Activated effector memory CD4-positive, alpha-beta T cell treated with Interleukin-2 at 50 U/mL for 16 hours (primary cell): Measurements from ENCODE around the gene PEX1.
"Not testable (repeated sequence)": the region's sequence is repeated elsewhere in the genome, so short reads cannot be mapped to it uniquely, and the experiment has no call there.

Experiments used
- DNase-seq: peaks from one replicate; pipeline ENCODE4 v3.0.0-alpha.2; 2020

Gene PEX1

DNA sequence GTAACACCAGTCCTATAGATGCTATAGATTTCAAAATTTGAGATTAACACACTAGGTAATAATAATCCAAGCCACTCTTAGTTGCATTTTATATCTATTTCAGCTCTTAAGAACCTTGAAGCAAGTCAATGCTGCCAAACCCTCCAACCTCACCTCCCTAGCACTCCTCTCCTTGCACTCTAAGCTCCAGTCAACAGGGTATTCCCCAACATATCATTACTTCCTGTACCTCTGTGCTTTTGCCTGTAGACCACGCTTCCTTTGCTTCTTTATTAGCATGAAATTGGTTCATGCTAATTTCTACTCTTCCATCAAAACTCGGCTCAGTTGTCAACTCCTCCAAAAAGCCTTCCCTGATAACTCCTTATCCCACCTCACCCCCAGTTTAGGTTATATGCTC lies 24.6 kb downstream of the PEX1 start:
- DNase-seq, result no peak

GRCh38 chr7:92498557-92498956 lies 29.8 kb downstream of the PEX1 start:
- no peak for DNase-seq

- no peak for DNase-seq
Measured at GRCh38 chr7:92496876-92497275, 31.4 kb downstream of the PEX1 start.

- DNase-seq, result no peak
Measured at GRCh38 chr7:92489634-92490033, 38.7 kb downstream of the PEX1 start.

DNA sequence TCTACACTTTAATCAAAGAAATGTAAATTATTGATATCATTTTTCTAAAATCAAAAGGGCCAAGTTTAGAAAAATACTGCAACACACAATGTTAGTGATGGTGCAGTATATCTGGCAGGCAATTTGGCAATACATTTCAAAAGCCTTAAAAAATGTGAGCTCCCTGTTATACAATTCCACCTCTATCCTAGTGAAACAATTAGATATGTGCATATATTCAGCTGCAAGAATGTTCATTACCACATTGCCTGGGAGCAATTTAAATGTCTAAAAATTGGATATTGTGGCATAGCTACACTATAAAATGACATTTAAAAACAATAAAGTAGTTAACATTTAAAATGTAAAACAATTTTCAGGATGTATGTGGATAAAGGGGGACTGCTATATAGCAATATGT lies 40.5 kb downstream of the PEX1 start:
- DNase-seq, result no peak

DNA sequence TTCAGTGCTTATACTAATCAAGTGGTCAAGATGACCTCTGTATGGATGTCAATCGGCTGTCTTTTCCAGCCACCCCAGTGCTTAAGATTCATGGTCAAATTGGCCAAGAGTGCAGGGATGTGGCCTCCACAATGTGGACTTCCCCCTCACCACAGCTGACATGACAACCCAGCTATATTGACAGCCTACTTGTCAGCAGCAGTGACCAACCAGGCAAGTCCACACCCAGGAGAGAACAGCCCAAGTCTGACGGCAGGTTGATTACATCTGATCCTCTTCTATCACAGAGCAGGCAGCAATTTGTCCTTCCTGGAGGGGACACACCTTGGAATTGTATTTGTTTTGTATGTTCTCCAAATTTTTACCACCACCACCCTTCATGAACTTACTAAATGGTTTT lies 42.3 kb downstream of the PEX1 start:
- no peak for DNase-seq

DNA sequence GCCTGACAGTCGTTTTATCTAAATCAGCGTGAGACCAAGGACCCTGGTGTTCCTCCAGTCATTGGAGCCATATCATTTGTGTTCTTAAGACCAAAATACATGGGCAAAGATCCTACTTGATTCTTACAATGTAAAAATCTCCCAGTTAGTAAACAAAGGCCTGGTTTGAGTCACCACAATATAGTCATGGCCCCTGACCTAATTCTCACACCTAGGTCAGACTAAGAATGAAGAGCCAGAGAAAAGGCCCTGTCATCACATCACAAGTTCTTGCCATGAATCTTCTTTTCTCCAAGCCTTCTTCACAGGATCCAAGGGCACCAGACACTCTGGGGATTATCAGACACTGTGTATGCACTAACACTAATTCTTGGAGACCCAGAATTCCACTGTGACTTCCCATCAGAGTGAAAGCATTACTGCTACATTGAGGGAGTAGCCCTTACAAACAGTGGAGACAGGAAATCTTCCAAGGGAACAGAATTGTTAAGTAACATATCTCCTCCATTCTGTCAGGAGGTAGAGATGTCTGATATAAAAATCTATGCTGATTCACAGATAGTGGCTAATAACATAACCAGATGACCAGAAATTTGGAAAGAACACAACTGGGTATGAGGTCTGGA lies 42.9 kb downstream of the PEX1 start:
- DNase-seq, result no peak

DNA sequence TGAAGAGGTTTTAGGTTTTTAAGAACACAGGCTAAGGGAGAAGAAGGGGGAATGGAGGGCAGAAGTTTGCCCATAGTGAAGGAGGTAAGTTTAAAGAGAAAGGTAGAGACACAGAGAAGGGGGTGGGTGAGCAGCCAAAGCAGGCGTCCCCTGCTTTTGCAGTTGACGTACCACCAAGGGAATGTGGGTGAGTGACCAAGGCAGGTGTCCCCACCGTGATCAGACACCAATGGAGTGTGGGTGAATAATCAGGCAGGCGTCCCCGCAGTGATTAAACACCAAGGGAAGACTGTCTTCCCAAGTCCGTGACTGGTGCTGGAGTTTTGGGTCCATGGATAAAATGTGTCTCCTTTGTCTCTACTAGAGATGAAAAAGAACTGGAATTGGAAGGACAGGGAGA lies 44.1 kb downstream of the PEX1 start:
- DNase-seq, result not testable (repeated sequence)

- DNase-seq, result not testable (repeated sequence)
Measured at GRCh38 chr7:92483624-92484023, 44.7 kb downstream of the PEX1 start.

GRCh38 chr7:92479146-92479545 lies 49.2 kb downstream of the PEX1 start:
- DNase-seq, result not testable (repeated sequence)

DNA sequence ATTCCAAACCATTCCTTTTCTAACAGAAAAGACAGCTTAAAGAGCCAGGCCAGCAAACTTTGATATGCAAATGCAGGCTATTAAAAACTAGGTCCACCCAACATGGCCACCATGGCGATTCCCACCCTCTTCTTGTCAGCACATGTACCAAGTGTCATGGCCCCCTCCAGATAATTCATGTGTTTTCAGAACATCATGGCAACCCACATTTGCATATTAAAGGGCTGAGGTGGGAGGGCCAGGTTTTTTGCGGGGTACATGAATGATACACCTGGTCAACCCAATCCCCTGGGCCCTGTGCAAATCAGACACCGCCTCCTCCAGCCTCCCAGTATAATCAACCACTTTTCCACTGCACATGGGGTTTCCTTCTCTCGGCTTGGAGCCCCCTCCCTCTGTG lies 49.6 kb downstream of the PEX1 start:
- DNase-seq, result no peak

- DNase-seq, result no peak
Measured at GRCh38 chr7:92478095-92478494, 50.2 kb downstream of the PEX1 start.

GRCh38 chr7:92477681-92478080 lies 50.6 kb downstream of the PEX1 start, which contains the start of gene ERVW-1:
Gene ERVW-1 (minus strand): TSS chr7:92477946. CDS start chr7:92470381, 7,565 bp downstream.
- not testable (repeated sequence) for DNase-seq

DNA sequence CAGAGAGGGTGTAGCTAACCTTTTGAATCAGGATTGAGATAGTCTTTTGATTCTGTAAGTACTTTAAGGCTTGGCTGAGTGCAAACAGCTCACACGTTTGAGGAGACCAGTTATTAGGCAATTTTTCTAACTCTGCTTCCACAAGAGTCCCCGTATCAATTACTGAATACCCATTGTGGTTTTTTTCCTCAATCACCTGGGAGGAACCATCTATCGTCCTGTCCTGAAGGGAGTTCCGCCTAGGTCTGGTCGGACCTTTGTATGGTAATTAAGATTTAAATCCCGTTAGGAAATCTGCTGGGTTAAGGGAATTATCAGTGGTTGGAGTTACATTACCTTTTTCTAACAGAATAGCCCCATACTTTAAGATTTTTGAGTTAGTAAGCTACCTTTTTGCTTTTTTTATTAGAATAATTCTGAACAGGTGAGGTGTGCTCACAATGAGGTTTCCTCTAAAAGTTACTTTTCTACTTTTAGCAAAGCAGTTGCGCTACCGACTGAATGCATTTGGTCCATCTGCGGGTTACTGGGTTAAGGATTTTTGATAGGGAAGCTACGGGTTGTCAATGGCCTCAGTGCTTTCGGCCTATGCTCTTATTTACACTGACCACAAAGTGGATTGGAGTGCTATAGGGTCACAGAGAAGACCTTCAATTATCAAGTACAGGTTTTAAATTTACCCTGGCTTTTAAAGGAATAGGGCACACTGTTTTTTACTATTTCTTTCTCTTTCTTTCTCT lies 52.3 kb downstream of the PEX1 start:
- not testable (repeated sequence) for DNase-seq

GRCh38 chr7:92475261-92475770 lies 53.0 kb downstream of the PEX1 start:
- DNase-seq, result not testable (repeated sequence)

GRCh38 chr7:92473989-92474388 lies 54.3 kb downstream of the PEX1 start:
- not testable (repeated sequence) for DNase-seq

DNA sequence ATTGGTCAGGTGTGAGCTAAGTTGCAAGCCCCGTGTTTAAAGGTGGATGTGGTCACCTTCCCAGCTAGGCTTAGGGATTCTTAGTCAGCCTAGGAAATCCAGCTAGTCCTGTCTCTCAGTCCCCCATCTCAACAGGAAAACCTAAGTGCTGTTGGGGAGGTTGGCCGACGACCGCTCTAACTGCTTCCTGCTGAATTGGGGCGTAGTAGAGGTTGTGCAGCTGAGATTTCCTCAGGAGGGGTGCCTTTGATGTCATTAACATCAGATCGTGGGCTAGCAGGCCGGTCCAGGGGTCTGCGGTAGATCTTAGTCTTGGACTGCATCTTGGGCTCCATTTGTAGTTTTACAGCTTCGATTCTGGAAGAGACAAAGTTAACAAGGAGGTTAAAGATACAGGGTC lies 59.7 kb downstream of the PEX1 start:
- DNase-seq, result not testable (repeated sequence)

GRCh38 chr7:92466682-92467081 lies 61.6 kb downstream of the PEX1 start:
- DNase-seq, result no peak

DNA sequence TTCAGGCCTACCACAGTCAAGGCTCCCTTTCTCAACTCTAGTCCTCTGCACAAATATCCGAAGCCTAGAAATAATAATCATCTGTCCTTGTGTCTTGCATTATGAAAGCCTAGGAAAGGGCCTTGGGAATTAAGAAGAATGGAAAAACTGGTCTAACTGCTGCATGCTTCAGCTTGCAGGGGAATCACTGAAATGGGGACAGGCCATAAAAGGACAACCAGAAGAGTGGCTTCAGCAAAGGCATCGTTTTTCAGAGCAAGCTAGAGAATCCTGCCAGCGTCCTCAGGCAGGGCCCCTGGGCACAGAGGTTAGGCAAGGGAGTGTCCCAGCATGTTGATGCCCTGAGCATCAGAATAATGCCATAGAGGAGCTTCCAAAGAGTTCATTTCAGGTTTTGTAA lies 63.8 kb downstream of the PEX1 start:
- no peak for DNase-seq

GRCh38 chr7:92462560-92462959 lies 65.8 kb downstream of the PEX1 start:
- DNase-seq, result no peak

- peak; percentile 0 for DNase-seq
Measured at GRCh38 chr7:92461027-92462003, 67.0 kb downstream of the PEX1 start.

DNA sequence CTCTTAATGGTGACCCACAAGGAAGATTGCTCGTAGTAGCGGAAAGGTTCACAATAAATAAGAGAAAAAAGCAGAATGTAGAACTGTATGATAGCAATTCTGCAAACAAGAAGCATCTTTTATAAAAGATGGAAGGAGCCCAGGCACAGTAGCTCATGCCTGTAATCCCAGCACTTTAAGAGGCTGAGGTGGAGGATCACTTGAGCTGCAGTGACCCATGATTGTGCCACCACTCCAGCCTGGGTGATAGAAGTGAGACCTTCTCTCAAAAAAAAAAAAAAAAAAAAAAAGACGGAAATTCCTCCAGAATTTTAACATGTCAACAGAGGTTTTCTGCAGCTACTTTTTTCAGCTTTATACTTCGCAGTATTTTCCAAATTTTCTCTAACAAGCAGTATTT lies 67.8 kb downstream of the PEX1 start:
- no peak for DNase-seq

GRCh38 chr7:92460109-92460508 lies 68.2 kb downstream of the PEX1 start:
- no peak for DNase-seq
